ENCODE results near the gene RGS3.

- TF ChIP-seq CTCF (IDR thresholded peaks at IDR 0.05) (no peak), EP300 (IDR thresholded peaks at IDR 0.05) (no peak), POLR2AphosphoS5 (IDR thresholded peaks at IDR 0.05) (no peak), POLR2A (IDR thresholded peaks at IDR 0.05) (no peak)
Observed at GRCh38 chr9:113449376-113449775, 14.2 kb upstream of the RGS3 start.
